Smooth muscle cell (in vitro differentiated cells): ENCODE measurements around the gene TECTA. TPM values are rescaled to one million over a fixed set of nuclear protein-coding genes. Genes with fewer than 3 reads are reported as not detected.

ENCODE experiments used
- polyA plus RNA-seq: library from polyadenylated mRNA; unstranded; fragments of >200 nt; fragmentation: Nextera tagmentation; extraction: Ambion mirVana; gene quantifications from 2 replicates; pipeline ENCODE4 v1.2.1, GENCODE V29; 2016
- total RNA-seq: library from RNA; depleted of rRNA; stranded (reverse); fragments of >200 nt; gene quantifications from 2 replicates; pipeline ENCODE4 v1.2.3, GENCODE V29; 2014

Gene TECTA
- total and polyA plus RNA-seq, 2 experiments from 2014 or later = 0.59 to 1.5 TPM

Other genes with a start within 250 kb of the TECTA start
- 16.0 and 16.6 TPM in 2 replicates for gene TBCEL, start 77.1 kb upstream of the TECTA start, total RNA-seq
- gene TBCEL, start 77.1 kb upstream of the TECTA start, polyA plus RNA-seq = 8.3 and 9.6 TPM in 2 replicates
- 138 and 168 TPM in 2 replicates for gene SC5D, start 191.5 kb downstream of the TECTA start, total RNA-seq
- gene SC5D, start 191.5 kb downstream of the TECTA start, polyA plus RNA-seq = 59.5 and 73.1 TPM in 2 replicates